ENCODE measurements around the gene CTNNB1.
A peak's percentile ranks its signal among the peaks of the same experiment; 100 is the strongest.

CTNNB1 gene

DNA sequence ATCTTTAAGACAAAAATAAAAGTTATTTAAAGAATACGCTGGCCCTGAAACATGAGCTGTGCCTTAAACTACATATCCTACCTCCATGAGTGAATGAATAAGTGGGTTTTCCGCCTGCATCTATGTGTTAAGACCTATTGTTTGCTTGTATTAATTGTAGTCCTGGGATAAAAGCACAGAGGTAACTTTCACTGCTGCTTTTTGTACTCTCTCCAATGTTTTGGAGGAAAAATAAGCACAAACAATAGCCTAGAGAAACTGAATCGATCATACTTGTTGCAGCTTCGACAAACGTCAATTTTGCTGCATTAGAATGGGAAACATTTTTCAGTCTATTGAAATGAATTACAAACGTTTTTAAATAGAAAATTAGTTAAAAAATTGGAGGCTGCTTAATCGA is 1.3 kb upstream of the CTNNB1 start:
- H3K27me3 ChIP-seq: peaks cover 3% of the 10 kb centered on the region
- no peaks in the 10 kb centered on the region for H3K9me3 ChIP-seq
- H3K36me3 ChIP-seq: no peaks in the 10 kb centered on the region
- H3K4me1 ChIP-seq (ENCODE audit: control insufficient read depth in 1 of 2, insufficient read depth in 1 of 2, low read depth in 1 of 2, low read length in 1 of 2): peaks cover 33 to 34% of the 10 kb centered on the region in 2 experiments
- H3K4me3 ChIP-seq (ENCODE audit: low read depth in 1 of 2, low read length in 1 of 2): peak overlapping the region; percentile 82 to 83
- TF ChIP-seq, protein P1, sequence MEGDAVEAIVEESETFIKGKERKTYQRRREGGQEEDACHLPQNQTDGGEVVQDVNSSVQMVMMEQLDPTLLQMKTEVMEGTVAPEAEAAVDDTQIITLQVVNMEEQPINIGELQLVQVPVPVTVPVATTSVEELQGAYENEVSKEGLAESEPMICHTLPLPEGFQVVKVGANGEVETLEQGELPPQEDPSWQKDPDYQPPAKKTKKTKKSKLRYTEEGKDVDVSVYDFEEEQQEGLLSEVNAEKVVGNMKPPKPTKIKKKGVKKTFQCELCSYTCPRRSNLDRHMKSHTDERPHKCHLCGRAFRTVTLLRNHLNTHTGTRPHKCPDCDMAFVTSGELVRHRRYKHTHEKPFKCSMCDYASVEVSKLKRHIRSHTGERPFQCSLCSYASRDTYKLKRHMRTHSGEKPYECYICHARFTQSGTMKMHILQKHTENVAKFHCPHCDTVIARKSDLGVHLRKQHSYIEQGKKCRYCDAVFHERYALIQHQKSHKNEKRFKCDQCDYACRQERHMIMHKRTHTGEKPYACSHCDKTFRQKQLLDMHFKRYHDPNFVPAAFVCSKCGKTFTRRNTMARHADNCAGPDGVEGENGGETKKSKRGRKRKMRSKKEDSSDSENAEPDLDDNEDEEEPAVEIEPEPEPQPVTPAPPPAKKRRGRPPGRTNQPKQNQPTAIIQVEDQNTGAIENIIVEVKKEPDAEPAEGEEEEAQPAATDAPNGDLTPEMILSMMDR (IDR thresholded peaks at IDR 0.05): no peak
- H3K27ac ChIP-seq: no peak overlapping the region

- no peaks in the 10 kb centered on the region for H3K36me3 ChIP-seq
- H3K9me3 ChIP-seq: no peaks in the 10 kb centered on the region
- peak overlapping the region; percentile 92 for H3K27ac ChIP-seq
- TF ChIP-seq, protein P1 (IDR thresholded peaks at IDR 0.05): no peak
- H3K4me1 ChIP-seq (ENCODE audit: control insufficient read depth in 1 of 2, insufficient read depth in 1 of 2, low read depth in 1 of 2, low read length in 1 of 2): peaks cover 38 to 39% of the 10 kb centered on the region in 2 experiments
- H3K4me3 ChIP-seq (ENCODE audit: low read depth in 1 of 2, low read length in 1 of 2): peak overlapping the region; percentile 82 to 83
- peaks cover 3% of the 10 kb centered on the region for H3K27me3 ChIP-seq
These were observed 779 bp upstream of the CTNNB1 start for GRCh38 chr3:41198526-41198925.

DNA sequence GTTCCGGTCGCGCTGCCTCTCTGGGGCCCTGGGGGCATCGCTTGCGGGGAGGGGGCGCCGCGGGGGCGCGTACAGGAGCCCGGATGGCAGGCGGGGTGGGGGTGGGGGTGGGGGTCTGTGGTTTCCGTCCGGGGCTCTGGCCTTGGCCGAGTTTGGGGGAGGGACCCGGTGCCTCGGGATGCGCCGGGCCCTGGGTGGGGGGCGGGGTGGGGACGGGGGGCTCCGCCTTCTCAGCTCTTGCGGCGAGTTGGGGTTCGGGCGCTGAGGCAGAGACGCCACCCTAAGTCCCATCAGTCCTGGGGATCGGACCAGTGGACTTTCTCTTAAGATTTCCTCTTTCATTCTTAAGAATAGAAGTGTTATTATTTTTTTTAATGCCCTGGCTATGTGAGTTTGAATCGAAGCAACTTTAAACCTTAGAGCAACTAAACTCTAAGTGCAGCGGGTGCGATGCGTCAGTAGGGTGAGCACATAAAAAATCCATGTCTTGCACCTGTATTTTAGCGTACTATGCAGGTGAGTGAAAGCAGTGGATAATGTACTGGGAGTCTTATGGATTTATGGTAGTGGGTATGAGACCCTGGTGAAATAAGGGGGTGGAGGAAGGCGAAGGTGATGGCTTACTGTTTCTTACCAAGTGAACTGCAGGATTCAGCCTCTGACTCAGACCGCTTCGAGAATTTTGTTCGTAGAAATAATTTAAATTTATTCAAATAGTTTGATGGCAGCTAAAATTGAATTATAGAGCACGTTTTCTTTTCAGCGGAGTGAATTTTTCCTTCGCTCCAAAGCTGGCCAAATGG is 762 bp downstream of the CTNNB1 start:
- H3K9me3 ChIP-seq: no peaks in the 10 kb centered on the region
- TF ChIP-seq, protein P1 (IDR thresholded peaks at IDR 0.05): no peak
- peaks cover 3% of the 10 kb centered on the region for H3K27me3 ChIP-seq
- peak overlapping the region; percentile 92 for H3K27ac ChIP-seq
- H3K4me3 ChIP-seq (ENCODE audit: low read depth in 1 of 2, low read length in 1 of 2): peak overlapping the region; percentile 82 to 83
- H3K36me3 ChIP-seq: no peaks in the 10 kb centered on the region
- peaks cover 39 to 42% of the 10 kb centered on the region in 2 experiments for H3K4me1 ChIP-seq (ENCODE audit: control insufficient read depth in 1 of 2, insufficient read depth in 1 of 2, low read depth in 1 of 2, low read length in 1 of 2)

DNA sequence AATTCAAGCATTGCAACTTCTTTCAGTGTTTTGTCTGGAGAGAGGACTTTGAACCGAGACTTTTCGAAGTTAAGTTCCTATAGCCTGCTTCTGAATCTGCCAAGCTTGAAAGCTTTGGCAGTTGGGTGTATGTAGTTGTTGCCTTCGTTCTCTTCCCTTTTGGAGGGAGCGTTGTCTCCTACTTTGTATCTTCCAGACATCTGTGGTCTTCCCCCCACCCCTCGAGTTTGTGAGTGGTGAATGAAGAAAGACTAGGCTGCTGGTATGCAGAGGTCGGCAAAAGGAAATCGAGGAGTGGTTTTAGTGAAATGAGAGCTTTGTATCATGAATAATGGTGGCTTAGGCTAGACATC is 1.3 kb downstream of the CTNNB1 start:
- peak overlapping the region; percentile 82 to 83 for H3K4me3 ChIP-seq (ENCODE audit: low read depth in 1 of 2, low read length in 1 of 2)
- no peaks in the 10 kb centered on the region for H3K9me3 ChIP-seq
- H3K27ac ChIP-seq: peak overlapping the region; percentile 92
- peaks cover 39 to 48% of the 10 kb centered on the region in 2 experiments for H3K4me1 ChIP-seq (ENCODE audit: control insufficient read depth in 1 of 2, insufficient read depth in 1 of 2, low read depth in 1 of 2, low read length in 1 of 2)
- no peaks in the 10 kb centered on the region for H3K36me3 ChIP-seq
- peaks cover 3% of the 10 kb centered on the region for H3K27me3 ChIP-seq
- TF ChIP-seq, protein P1 (IDR thresholded peaks at IDR 0.05): no peak

DNA sequence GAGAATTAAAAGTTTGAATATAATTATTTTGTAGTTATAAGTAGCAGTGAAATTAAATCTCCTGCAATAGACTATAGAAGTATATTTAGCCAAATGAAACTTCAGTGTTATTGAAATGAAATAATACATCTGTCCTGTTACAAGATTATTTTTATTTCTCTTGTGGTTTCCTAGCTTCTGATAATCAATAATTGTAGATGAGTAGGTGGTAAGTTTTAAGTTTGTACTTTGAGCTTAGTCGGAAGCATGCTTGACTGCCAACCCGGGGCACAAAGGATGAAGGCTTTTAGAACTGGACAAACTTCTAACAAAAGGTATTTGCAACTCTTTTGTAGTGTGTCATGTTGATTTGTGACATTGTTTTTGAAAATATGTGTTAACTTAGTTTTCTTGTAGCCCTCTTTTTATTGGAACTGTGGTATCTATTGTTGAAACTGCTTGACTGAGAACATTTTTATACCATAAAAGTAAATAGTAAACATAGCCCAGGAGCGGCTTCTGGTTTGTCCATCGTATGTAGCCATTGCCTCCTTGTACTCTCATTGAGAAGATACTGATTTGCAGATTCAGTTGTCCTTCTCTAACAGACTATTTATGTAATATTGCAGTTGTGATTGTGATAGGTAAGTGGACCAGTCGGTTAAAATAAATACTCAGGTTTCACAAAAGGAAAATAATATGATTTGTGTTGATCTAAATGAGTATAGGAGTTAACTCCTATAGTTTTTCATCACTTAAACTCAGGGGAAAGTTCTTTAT is 2.9 kb downstream of the CTNNB1 start:
- Histone ChIP-seq H3K4me3 (ENCODE audit: low read depth in 1 of 2, low read length in 1 of 2) (no peak overlapping the region), H3K9me3 (no peaks in the 10 kb centered on the region), H3K27ac (peak overlapping the region; percentile 10), H3K27me3 (peaks cover 3% of the 10 kb centered on the region), H3K4me1 (ENCODE audit: control insufficient read depth in 1 of 2, insufficient read depth in 1 of 2, low read depth in 1 of 2, low read length in 1 of 2) (peaks cover 55 to 64% of the 10 kb centered on the region in 2 experiments), H3K36me3 (no peaks in the 10 kb centered on the region)
- TF ChIP-seq, protein P1 (IDR thresholded peaks at IDR 0.05): no peak

All from neutrophil (primary cell).